Measurements from ENCODE around the gene PIK3R1.

The PIK3R1 gene

GRCh38 chr5:68272289-68272688, 56.7 kb downstream of the PIK3R1 start:
- no peak for DNase-seq

DNA sequence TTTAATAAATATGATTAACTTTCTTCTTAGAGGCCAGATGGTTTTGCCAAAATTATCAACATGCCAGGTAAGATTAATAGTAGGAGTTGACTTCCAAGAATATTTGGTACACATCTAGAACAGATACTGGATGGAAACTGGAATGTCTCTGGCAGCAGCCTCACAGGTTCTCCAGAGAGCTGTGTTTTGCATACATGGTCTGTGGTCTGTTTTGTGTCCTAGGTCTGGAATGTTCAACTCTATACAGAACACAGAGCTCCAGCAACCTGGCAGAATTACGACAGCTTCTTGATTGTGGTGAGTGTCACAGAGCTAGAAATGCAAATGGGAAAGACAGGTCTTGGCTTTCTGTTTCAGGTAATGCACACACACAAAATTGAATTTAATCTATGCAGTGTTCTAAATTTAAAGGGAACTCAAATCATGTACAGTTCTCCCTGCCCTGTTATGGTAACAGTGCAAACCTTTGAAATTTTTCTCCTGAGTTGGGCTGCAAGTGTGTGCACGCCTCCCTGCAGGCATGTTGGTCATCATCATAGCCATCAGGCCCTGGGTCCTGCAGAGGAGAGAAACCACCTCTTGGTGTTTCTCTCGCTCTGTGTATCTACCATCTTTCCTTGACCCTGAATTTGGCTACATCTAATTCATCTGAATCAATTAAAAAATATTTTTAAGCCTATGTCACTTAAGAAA, 58.3 kb downstream of the PIK3R1 start:
- no peak for DNase-seq

- DNase-seq, result no peak
Observed at GRCh38 chr5:68274847-68275651, 59.5 kb downstream of the PIK3R1 start.

GRCh38 chr5:68276740-68277139, 61.2 kb downstream of the PIK3R1 start:
- no peak for DNase-seq

- DNase-seq, result no peak
Observed at GRCh38 chr5:68277431-68277830, 61.9 kb downstream of the PIK3R1 start.

DNA sequence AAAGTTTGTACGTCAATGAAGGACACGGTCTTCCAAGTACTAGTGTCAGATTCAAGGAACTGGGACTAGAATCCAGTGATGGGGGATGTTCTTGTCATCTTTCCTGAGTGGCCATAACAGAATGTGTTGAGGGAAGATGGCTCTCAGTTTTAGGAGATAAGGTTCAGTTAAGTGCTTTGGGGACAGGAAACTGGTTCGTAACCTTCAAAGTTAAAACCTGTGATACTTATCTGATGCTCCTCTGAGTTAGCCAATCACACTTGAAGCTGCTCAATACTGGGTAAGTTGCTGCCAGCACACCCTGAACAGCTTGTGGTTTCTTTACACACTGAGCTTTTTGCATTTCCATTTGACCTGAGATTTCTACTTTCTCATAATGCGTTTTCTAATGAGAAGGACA, 64.4 kb downstream of the PIK3R1 start:
- peak; percentile 38 for DNase-seq

- DNase-seq, result no peak
Observed at GRCh38 chr5:68282001-68282400, 66.4 kb downstream of the PIK3R1 start.

GRCh38 chr5:68283766-68284165, 68.2 kb downstream of the PIK3R1 start:
- DNase-seq, result no peak

DNA sequence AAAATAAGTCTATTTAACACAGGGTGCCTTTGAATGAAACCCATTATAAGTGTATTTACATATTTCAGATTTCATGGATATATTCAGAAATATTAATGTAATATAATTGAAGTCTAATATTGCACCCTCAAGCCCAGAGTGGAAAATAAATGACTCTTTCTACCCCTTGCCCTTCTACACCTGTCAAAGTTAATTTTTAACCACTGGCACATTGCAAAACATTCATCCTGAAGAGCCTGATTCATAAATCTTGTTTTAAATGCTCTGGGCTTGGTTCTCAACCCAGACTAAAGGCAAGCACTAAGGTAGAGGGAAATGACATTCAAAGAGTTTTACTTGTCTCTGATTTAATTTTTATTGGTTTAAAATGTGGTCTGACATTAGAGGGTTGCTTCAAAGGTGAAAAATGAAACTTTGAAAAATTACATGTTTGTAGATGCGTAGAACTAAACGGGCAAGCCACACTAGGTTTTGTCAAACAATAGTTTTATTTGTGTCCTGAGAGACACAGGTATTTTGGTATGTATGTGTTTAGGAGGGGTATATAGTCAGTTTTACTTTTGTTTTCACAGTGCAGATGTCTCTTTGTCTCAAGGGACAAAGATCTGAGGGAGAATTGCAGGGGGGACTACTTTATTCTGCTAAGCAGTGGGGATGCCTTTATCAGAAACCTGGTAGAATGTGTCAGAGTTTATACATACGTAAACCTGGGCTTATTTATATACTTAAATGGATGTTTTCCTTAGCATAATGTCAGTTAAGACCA, 69.7 kb downstream of the PIK3R1 start:
- no peak for DNase-seq

- DNase-seq, result no peak
Observed at GRCh38 chr5:68285851-68286611, 70.5 kb downstream of the PIK3R1 start.

DNA sequence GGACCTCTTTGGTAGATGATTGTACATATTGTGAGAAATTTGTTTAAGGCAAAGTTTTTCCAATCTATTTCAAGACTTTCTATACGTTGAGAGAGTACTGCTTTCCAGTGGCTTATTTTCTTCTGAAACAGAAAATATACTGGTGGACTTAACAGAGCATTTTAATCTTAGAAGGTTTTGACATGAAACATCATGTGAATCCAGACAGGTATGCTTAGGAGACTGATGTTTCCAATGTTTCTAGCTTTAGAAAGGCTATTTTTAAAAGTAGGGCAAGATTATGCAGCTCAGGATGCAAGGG, 71.0 kb downstream of the PIK3R1 start:
- DNase-seq, result no peak

DNA sequence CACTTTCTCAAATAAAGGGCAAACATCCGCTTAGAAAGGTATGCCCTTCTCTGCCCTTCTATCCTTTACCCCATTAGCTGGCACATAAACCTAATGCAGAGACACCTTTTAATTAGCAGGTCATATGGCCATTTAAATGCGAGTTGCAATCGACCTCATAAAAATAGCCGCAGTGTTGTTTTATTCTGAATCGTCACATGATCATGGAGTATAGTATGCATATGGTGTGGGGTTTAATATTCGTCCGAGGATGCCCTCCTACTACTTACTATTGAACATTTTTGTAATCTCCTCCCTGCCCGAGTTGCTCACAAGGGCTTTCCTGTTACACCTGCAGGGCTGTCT, 72.0 kb downstream of the PIK3R1 start:
- no peak for DNase-seq

GRCh38 chr5:68287976-68288706, 72.6 kb downstream of the PIK3R1 start:
- peak; percentile 23 for DNase-seq

- no peak for DNase-seq
Observed at GRCh38 chr5:68288707-68289134, 73.2 kb downstream of the PIK3R1 start.

DNA sequence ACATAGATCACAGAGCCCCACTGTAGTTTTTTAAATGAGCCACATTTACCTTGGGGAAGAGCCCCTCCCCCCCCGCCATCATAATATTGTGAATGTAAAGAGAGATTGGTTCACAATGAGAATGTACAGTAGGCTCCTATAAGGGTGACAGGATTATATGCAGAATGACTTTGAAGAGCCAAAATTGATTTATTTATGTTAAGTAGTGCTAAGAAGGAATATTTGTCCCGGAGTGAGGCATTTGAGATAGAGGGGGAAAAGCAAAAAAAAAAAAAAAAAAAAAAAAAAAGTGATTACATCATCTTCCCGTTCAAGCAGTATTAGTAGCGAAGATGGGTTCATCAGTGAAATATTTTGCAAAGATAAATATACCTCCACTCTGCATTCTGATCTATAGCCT, 73.9 kb downstream of the PIK3R1 start:
- no peak for DNase-seq

- DNase-seq, result no peak
Observed at GRCh38 chr5:68290260-68290674, 74.7 kb downstream of the PIK3R1 start.

DNA sequence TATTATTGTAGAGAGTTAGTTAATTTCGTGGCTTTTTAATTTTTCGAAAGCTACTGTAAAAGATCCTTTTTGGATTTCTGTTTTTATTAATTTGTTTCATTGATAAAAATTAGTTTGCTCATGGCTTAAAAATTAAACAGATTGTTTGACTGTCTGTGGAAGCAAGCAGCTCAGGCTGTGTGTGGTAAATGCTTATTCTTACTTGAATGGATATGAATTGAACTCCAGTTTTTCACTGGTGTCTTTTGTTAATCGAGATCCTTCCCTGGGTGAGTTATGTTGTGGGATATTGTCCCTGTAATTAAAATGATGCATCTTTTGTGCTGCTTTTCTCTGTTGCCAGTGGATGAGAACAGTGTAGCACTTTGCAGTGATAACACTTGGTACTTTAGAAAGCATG, 75.3 kb downstream of the PIK3R1 start:
- DNase-seq, result no peak

- no peak for DNase-seq
Observed at GRCh38 chr5:68292316-68292715, 76.8 kb downstream of the PIK3R1 start.

DNA sequence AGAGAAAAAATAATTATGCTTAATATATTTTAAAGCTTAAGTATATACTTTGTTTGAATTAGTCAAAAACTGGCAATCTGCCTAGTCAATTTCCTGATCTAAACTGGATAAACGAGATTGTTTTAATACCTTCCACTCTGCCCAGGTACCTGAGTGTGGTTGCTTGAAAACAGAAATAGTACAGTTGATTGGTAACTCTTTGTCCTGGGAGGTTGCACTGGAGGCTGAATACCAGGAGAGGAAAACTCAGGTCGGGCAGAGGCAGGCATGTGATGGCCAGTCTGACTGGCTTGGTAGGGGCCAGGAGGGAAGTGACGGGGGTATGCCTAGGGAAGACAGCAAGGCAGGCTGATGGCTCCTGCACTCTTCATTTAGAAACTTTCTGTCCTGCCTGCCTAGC, 80.2 kb downstream of the PIK3R1 start:
- DNase-seq, result no peak

GRCh38 chr5:68296895-68297294, 81.3 kb downstream of the PIK3R1 start:
- no peak for DNase-seq

DNA sequence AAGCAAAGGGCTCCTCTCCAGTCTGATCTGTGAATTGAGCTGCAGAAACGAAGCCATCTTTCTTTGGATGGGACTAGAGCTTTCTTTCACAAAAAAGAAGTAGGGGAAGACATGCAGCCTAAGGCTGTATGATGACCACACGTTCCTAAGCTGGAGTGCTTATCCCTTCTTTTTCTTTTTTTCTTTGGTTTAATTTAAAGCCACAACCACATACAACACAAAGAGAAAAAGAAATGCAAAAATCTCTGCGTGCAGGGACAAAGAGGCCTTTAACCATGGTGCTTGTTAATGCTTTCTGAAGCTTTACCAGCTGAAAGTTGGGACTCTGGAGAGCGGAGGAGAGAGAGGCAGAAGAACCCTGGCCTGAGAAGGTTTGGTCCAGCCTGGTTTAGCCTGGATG, 82.1 kb downstream of the PIK3R1 start:
- DNase-seq, result no peak

DNA sequence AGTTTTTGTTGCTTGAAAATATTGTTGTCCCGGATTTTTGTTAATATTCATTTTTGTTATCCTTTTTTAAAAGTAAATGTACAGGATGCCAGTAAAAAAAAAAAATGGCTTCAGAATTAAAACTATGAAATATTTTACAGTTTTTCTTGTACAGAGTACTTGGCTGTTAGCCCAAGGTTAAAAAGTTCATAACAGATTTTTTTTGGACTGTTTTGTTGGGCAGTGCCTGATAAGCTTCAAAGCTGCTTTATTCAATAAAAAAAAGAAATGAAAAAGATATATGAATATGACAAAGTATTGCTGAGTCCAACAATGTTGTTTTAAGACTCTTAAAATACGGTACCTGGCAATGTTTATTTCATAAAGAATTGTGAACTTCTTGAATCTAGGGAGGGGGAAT, 82.9 kb downstream of the PIK3R1 start:
- no peak for DNase-seq

Measured in effector CD4-positive, alpha-beta T cell (primary cell).